Breast epithelium (tissue), 4 donors: ENCODE results near the gene MAEL. TPM values are rescaled to one million over a fixed set of nuclear protein-coding genes. Genes with fewer than 3 reads are reported as not detected.

Experiments used
- DNase-seq, 2 donors: peaks; one replicate each; pipeline ENCODE4 v3.0.0-alpha.2; 2019; ENCODE audit warnings: low spot score in 2 of 2
- H3K27ac ChIP-seq, 2 donors: fragments of 200-600 bp; sonication (generic) in 1 of 2; one replicate each; pipeline ENCODE4 v1.5.1; 2016 to 2019; ENCODE audit warnings: mild to moderate bottlenecking in 1 of 2
- H3K27me3 ChIP-seq, 2 donors: fragments of 200-600 bp; sonication (generic) in 1 of 2; one replicate each; pipeline versions ENCODE4 v1.5.1 to v1.6.0; 2017 to 2019; ENCODE audit warnings: control low read depth in 1 of 2, mild to moderate bottlenecking in 1 of 2
- H3K36me3 ChIP-seq: fragments of 200-600 bp; one replicate; pipeline ENCODE4 v1.5.1; 2019
- H3K4me1 ChIP-seq, 2 donors: fragments of 200-600 bp; sonication (generic); one replicate each; pipeline ENCODE4 v1.5.1; 2016 to 2019; ENCODE audit warnings: control low read depth in 1 of 2
- H3K4me3 ChIP-seq, 3 donors: fragments of 200-600 bp; sonication (generic); 1 replicate in 2 of 3; 2 replicates in 1 of 3; pipeline ENCODE4 v1.5.1; 2016 to 2019; ENCODE audit warnings: mild to moderate bottlenecking in 3 of 3, moderate library complexity in 2 of 3
- H3K9me3 ChIP-seq, 2 donors: fragments of 200-600 bp; sonication (generic) in 1 of 2; one replicate each; pipeline ENCODE4 v1.5.1; 2016 to 2019; ENCODE audit warnings: control low read depth in 1 of 2
- CTCF ChIP-seq, 3 donors: fragments of 450-650 bp; IDR thresholded peaks; one replicate each; pipeline ENCODE4 v1.5.1; 2016 to 2017; ENCODE audit warnings: antibody characterized with exemption in 3 of 3, mild to moderate bottlenecking in 3 of 3, moderate library complexity in 3 of 3
- POLR2A ChIP-seq: fragments of 450-650 bp; IDR thresholded peaks from one replicate; pipeline ENCODE4 v1.6.1; 2016; ENCODE audit warnings: antibody characterized with exemption, mild to moderate bottlenecking, moderate library complexity
- POLR2AphosphoS5 ChIP-seq, 3 donors: sonication (generic); formaldehyde crosslinking; IDR thresholded peaks; one replicate each; pipeline ENCODE4 v1.6.1; 2017; ENCODE audit warnings: antibody characterized with exemption in 3 of 3
- intact Hi-C: fragments of 100-400 bp; cut with DNase I; formaldehyde crosslinking; loops from one replicate; pipeline ENCODE4 v1.15.1; 2023; ENCODE audit warnings: low total_unique reads
- total RNA-seq, 3 donors: library from RNA; depleted of rRNA; stranded (reverse); fragments of >200 nt; gene quantifications; one replicate each; pipeline ENCODE4 v1.1.0, GENCODE V29; 2016

The MAEL gene
- total RNA-seq, 3 donors from 2014 or later: 0.15 TPM; not detected in 2

DNA sequence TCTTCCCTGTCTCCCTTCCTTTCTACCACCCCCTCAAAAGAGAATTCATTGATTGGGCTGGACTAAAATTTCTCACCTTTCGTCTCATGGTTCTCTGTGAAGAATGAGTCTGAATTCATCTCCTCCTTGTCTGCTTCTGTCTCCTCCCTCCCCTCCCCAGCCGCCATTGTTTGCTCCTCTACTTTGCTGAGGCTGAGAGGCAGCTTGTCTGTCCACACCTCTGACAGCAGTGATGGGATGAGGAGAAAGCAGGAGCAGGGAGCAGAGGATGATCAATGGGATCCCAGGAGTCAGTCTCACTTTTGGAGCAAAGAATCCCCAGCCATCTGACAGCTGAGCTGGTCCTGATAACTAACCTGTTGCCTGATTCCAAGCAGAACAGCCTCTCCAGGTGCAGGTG is 16.3 kb upstream of the MAEL start:
- H3K36me3 ChIP-seq: no peaks in the 10 kb centered on the region
- H3K4me1 ChIP-seq: no peaks in the 10 kb centered on the region
- intact Hi-C loops: no loop called here
- no peaks in the 10 kb centered on the region for H3K9me3 ChIP-seq
- no peak for TF ChIP-seq POLR2A
- TF ChIP-seq CTCF (IDR thresholded peaks at IDR 0.05): no peak
- no peak for TF ChIP-seq POLR2AphosphoS5 (IDR thresholded peaks at IDR 0.05)
- no peak for DNase-seq
- peaks cover 0 to 19% of the 10 kb centered on the region in 2 donors for H3K27me3 ChIP-seq
- H3K4me3 ChIP-seq: no peak overlapping the region
- H3K27ac ChIP-seq: no peak overlapping the region

- TF ChIP-seq CTCF (IDR thresholded peaks at IDR 0.05) (no peak), POLR2AphosphoS5 (IDR thresholded peaks at IDR 0.05) (no peak), POLR2A (no peak)
- DNase-seq: no peak
- H3K9me3 ChIP-seq: no peaks in the 10 kb centered on the region
- H3K36me3 ChIP-seq: no peaks in the 10 kb centered on the region
- H3K27ac ChIP-seq: no peak overlapping the region
- H3K4me3 ChIP-seq: peak overlapping the region; percentile 57 to 87 (median 69)
- peaks cover 0 to 19% of the 10 kb centered on the region in 2 donors for H3K27me3 ChIP-seq
- intact Hi-C loops: no loop called here
- H3K4me1 ChIP-seq: no peaks in the 10 kb centered on the region
These were observed 14.3 kb upstream of the MAEL start for GRCh38 chr1:166974647-166975345.

DNA sequence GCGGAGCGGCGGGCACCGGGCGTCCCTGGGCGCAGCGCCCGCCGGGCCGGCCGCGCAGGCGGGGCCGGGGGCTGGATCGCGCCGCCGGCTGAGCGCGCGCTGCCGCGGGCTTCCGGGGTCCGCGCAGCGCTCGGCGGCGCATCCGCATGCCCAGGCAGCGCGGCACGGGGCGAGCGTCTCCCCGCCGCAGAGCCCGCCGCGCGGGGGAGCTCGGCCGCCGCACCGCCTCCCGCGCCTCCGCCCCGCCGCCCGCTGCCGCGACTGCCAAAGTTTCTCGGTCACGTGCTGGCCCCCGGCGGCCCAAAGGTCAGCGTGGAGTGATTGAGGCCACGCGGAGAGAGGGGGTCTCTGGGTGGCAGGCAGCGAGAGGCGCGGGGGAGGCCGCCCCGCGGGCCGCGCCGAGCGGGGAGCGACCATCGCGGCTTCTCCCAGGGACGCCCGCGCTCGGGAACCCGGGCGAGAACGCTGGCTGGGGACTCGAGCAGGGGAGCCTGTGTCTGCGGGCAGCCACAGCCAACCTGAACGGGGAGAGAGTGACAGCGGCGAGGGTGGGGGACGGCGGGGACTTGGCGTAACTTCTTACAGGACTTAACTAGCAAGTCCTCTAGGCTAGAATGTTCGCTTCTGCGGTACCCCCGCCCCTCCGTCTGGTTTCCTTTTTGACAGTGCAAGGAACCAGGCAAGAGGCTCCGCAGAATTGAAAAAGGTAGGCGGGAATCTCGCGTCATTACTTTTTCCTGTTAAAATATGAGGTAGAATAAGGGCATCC is 13.5 kb upstream of the MAEL start, which contains the start of gene ILDR2:
TSS of gene ILDR2 (minus strand) at position 180 of the 769 bp plus-strand sequence. CDS start 272 bp downstream, outside the sequence.
- DNase-seq: peak in 1 of 2 donors; percentile 29
- no peak for TF ChIP-seq POLR2AphosphoS5 (IDR thresholded peaks at IDR 0.05)
- TF ChIP-seq CTCF (IDR thresholded peaks at IDR 0.05): peak in 1 of 3 donors; percentile 13
- H3K27ac ChIP-seq: peak within 1 kb of the TSS; percentile 13 to 31
- H3K27me3 ChIP-seq: peaks cover 0 to 16% of the 10 kb centered on the region in 2 donors
- intact Hi-C loops: no loop called here
- no peaks in the 10 kb centered on the region for H3K36me3 ChIP-seq
- no peaks in the 10 kb centered on the region for H3K9me3 ChIP-seq
- no peaks in the 10 kb centered on the region for H3K4me1 ChIP-seq
- peak within 1 kb of the TSS; percentile 57 to 87 (median 69) for H3K4me3 ChIP-seq

DNA sequence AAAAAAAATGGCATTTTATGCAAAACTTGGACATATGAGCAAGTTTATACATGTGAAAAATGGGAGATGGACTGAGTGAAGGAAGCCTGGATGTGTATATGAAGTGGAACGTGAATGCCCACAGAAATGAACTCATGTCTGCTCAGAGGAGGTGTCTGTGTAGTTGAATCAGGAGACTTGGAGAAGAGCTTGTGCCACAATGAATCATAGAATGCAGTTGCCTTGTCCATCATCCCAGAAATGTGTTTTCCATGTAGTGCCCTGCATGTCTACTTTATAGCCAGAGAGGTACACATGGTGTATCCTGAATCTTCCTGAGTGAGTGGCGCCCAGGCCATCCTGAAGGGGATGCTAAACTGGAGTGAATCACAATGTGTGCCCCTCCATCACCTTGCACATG is 11.1 kb upstream of the MAEL start:
- no peak for TF ChIP-seq POLR2A
- no peak for TF ChIP-seq POLR2AphosphoS5 (IDR thresholded peaks at IDR 0.05)
- TF ChIP-seq CTCF (IDR thresholded peaks at IDR 0.05): no peak
- intact Hi-C loops: no loop called here
- no peaks in the 10 kb centered on the region for H3K36me3 ChIP-seq

GRCh38 chr1:166978821-166979220 is 10.3 kb upstream of the MAEL start:
- H3K27ac ChIP-seq: no peak overlapping the region
- no peak for TF ChIP-seq POLR2AphosphoS5 (IDR thresholded peaks at IDR 0.05)
- no peak for TF ChIP-seq POLR2A
- TF ChIP-seq CTCF (IDR thresholded peaks at IDR 0.05): no peak

More for the DNA sequence above, 11.1 kb upstream of the MAEL start:
- Histone ChIP-seq H3K4me3 (no peak overlapping the region), H3K27ac (no peak overlapping the region), H3K4me1 (no peaks in the 10 kb centered on the region), H3K27me3 (peaks cover 0 to 8% of the 10 kb centered on the region in 2 donors), H3K9me3 (no peaks in the 10 kb centered on the region)
- no peak for DNase-seq

More at GRCh38 chr1:166978821-166979220, 10.3 kb upstream of the MAEL start:
- no peak overlapping the region for H3K4me3 ChIP-seq
- no peaks in the 10 kb centered on the region for H3K9me3 ChIP-seq
- H3K27me3 ChIP-seq: peaks cover 0 to 4% of the 10 kb centered on the region in 2 donors
- H3K36me3 ChIP-seq: no peaks in the 10 kb centered on the region
- intact Hi-C loops: no loop called here
- DNase-seq: no peak
- no peaks in the 10 kb centered on the region for H3K4me1 ChIP-seq
